ENCODE data around the gene LINC00305. TPM values are rescaled to one million over a fixed set of nuclear protein-coding genes. Genes with fewer than 3 reads are reported as not detected.

The LINC00305 gene
- total RNA-seq, 4 donors from 2014 or later: not detected

DNA sequence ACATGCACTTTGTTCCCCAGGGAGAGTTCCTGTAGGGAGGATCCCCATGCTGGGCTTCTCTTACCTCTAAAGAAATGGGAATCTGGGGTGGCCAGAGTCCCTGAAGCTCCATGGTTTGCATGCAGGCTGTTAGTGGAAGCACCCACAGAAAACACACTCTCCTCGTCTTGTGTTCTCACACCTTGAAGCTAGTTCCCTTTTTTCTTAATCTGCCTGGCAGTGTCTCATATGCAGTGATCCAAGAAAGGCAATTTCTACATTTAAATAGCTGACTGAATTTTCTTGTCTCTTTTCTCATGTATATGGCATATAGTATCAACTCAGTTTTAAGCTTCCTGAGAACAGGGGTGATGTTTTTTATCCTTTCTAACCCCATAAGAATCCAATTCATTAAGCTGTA is 65.0 kb downstream of the LINC00305 start:
- TF ChIP-seq, protein P1, sequence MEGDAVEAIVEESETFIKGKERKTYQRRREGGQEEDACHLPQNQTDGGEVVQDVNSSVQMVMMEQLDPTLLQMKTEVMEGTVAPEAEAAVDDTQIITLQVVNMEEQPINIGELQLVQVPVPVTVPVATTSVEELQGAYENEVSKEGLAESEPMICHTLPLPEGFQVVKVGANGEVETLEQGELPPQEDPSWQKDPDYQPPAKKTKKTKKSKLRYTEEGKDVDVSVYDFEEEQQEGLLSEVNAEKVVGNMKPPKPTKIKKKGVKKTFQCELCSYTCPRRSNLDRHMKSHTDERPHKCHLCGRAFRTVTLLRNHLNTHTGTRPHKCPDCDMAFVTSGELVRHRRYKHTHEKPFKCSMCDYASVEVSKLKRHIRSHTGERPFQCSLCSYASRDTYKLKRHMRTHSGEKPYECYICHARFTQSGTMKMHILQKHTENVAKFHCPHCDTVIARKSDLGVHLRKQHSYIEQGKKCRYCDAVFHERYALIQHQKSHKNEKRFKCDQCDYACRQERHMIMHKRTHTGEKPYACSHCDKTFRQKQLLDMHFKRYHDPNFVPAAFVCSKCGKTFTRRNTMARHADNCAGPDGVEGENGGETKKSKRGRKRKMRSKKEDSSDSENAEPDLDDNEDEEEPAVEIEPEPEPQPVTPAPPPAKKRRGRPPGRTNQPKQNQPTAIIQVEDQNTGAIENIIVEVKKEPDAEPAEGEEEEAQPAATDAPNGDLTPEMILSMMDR (IDR thresholded peaks at IDR 0.05): no peak
- ATAC-seq (ENCODE audit: low FRiP score): no peak
- no peak for DNase-seq (ENCODE audit: low spot score)

DNA sequence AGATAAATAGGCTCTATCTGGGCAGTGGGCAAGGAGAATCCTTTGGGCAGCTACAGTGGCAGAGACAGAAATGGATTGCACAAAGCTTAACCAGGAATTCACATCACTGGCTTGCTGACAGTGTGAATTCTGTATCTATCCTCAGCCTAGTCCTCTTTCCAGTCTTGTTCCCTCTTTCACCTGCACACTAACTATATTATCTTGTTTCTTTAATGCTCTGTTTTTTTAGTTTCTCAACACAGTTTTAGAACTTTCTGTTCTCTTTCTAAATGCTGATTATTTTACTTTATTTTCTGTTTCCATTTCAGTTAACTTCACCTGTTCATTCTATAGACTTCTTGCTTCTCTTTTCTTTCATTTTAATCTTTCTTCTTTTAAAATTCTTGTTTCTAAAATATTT is 66.4 kb downstream of the LINC00305 start:
- TF ChIP-seq, protein P1 (IDR thresholded peaks at IDR 0.05): no peak
- ATAC-seq (ENCODE audit: low FRiP score) (no peak), DNase-seq (ENCODE audit: low spot score) (no peak)

DNA sequence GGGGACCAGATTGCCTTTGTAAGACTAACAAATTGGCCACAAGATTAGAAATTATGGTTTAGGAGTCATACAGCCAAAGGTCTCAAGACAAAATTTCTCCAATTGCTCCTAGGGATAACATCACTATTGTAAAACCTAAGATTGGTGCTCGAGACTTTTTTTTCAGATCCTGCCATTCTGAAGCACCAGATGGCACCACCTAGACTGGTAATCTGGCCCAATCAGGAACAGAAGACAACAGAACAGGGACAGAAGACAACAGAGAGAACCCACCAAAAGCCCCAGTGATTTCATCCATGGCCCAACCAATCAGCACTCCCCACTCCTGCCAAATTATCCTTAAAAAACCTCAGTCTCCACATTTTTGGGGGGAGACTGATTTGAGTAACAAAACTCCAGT is 66.8 kb downstream of the LINC00305 start:
- no peak for ATAC-seq (ENCODE audit: low FRiP score)
- TF ChIP-seq, protein P1 (IDR thresholded peaks at IDR 0.05): no peak
- DNase-seq (ENCODE audit: low spot score): no peak

DNA sequence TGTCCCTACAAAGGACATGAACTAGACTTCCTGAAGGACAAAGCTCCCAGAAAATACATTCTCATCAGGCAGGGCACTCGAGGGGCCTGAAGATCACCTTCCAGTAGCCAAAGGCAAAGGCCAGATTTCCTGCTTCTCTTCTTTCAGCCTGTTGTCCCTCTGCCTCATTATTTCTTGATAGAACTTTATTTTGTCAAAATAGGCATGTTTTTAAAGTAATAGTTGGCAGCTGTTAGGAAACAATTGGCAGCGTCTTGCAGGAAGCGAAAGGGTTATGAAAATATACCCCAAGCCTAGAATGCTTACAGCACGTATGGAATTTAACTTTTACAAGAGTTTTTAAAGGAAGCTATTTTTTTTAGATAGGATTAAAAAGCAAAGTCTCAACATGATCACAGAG is 74.9 kb downstream of the LINC00305 start:
- DNase-seq (ENCODE audit: low spot score): no peak
- TF ChIP-seq, protein P1 (IDR thresholded peaks at IDR 0.05): no peak
- no peak for ATAC-seq (ENCODE audit: low FRiP score)

DNA sequence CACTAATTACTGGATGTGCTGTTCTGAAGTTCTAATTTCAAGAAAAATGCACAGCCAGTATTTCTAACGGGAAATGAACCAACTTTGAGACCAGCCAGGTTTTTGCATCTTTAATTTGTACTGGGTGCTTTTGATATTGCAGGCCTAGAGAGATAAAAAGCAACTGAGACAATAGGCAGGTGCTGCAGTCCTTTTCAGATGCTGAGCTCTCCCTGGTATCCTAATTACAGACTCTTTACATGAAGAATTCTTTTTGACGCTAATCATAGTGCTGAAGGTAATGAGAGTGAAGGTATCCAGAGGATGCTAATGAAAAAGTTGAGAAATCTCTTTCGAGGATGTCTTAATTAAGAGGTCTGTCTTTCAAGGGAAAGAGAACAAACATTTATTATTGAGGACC is 93.9 kb downstream of the LINC00305 start:
- TF ChIP-seq, protein P1 (IDR thresholded peaks at IDR 0.05): no peak
- no peak for DNase-seq (ENCODE audit: low spot score)

DNA sequence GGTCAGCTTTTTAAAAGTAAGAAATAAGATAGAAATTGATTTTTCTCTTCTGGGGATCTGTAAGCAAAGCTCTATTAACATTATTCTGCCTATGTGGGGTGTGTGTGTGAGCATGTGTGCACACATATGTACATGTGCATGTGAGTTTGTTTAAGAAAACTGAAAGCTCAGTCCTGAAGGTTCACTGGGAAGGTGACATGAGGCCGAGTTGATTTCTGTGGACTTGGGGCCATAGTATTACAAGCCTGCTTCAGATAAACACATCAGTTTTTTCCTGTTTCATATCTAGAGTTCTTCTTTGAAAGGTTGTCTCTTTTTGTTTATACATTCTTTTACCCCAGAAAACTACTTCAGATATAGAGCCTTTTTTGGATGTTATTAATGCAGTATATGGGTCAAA is 95.6 kb downstream of the LINC00305 start:
- DNase-seq (ENCODE audit: low spot score) (no peak), ATAC-seq (ENCODE audit: low FRiP score) (no peak)
- TF ChIP-seq, protein P1 (IDR thresholded peaks at IDR 0.05): no peak

More for the DNA sequence above, 93.9 kb downstream of the LINC00305 start:
- ATAC-seq (ENCODE audit: low FRiP score): no peak

DNA sequence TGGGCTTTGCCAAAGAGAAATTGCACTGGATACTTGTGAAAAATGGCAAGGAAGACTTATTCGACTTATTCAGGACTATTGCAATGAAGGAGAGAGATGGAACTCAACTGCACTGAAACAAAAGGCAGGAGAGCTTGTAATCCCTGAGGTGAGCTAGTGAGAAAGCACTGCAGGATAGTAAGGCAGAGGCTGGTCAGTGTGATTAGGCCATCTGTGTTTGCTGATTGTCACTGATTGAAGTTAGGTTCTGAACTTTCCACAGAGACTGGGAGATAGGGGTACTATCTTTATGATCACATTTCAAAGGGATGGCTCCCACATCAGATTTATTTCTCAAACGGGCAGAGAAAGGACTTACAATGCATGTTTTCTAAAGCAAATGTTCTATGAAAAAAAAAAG is 96.1 kb downstream of the LINC00305 start:
- TF ChIP-seq, protein P1 (IDR thresholded peaks at IDR 0.05): no peak
- DNase-seq (ENCODE audit: low spot score): no peak
- no peak for ATAC-seq (ENCODE audit: low FRiP score)
